ENCODE results near the gene CEP72. TPM values are rescaled to one million over a fixed set of nuclear protein-coding genes. Genes with fewer than 3 reads are reported as not detected.

CEP72 gene
- total RNA-seq, 1 donor from 2014 or later: 7.0 TPM

DNA sequence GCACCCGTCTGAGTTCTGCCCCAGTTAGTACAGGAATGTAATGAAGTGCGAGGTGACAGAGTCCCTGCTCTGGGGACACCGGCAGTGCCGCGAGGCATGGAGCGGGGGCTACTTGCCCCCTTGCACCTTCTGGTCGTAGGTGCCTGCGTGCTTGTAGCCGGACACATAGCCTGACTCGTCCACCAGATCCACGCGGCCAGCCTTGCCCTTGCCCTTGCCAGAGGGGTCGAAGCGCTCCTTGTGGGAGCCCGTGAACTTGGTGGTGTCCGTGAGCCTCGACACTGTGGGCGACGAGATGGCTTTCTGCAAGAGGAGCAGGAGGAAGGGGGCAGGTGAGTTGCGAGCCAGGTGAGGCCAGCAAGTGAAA is 52.8 kb downstream of the CEP72 start:
- no peak for TF ChIP-seq EZH2 (IDR thresholded peaks at IDR 0.05; ENCODE audit: insufficient read depth, low read length)
- TF ChIP-seq, protein P1, sequence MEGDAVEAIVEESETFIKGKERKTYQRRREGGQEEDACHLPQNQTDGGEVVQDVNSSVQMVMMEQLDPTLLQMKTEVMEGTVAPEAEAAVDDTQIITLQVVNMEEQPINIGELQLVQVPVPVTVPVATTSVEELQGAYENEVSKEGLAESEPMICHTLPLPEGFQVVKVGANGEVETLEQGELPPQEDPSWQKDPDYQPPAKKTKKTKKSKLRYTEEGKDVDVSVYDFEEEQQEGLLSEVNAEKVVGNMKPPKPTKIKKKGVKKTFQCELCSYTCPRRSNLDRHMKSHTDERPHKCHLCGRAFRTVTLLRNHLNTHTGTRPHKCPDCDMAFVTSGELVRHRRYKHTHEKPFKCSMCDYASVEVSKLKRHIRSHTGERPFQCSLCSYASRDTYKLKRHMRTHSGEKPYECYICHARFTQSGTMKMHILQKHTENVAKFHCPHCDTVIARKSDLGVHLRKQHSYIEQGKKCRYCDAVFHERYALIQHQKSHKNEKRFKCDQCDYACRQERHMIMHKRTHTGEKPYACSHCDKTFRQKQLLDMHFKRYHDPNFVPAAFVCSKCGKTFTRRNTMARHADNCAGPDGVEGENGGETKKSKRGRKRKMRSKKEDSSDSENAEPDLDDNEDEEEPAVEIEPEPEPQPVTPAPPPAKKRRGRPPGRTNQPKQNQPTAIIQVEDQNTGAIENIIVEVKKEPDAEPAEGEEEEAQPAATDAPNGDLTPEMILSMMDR (IDR thresholded peaks at IDR 0.05; ENCODE audit: insufficient read depth, low read depth, low read length): no peak
- Histone ChIP-seq H3K9me3 (ENCODE audit: insufficient read depth, low read depth, low read length) (peaks cover 2% of the 10 kb centered on the region), H3K36me3 (ENCODE audit: insufficient read depth, low read length) (no peaks in the 10 kb centered on the region), H3K4me3 (ENCODE audit: insufficient read depth, low read depth, low read length) (no peak overlapping the region), H3K9ac (ENCODE audit: low read length) (no peak overlapping the region), H3K79me2 (ENCODE audit: insufficient read depth, low read length) (no peaks in the 10 kb centered on the region), H4K20me1 (ENCODE audit: insufficient read depth, low read length) (no peaks in the 10 kb centered on the region), H3K27ac (ENCODE audit: low read depth, low read length) (no peak overlapping the region), H3K27me3 (ENCODE audit: insufficient read depth, low read length) (no peaks in the 10 kb centered on the region), H2AFZ (ENCODE audit: low read depth, low read length) (no peak overlapping the region), H3K4me1 (ENCODE audit: insufficient read depth, low read length) (peaks cover 4% of the 10 kb centered on the region), H3K4me2 (ENCODE audit: low read length) (no peak overlapping the region)
- Mint-ChIP-seq H3K4me1 (ENCODE audit: low read depth, unreplicated experiment) (no peaks in the 10 kb centered on the region), H3K27ac (ENCODE audit: unreplicated experiment) (no peak overlapping the region), H3K9me3 (ENCODE audit: unreplicated experiment) (no peaks in the 10 kb centered on the region), H3K4me3 (ENCODE audit: unreplicated experiment) (no peak overlapping the region), H3K27me3 (ENCODE audit: low read depth, unreplicated experiment) (no peaks in the 10 kb centered on the region), H3K36me3 (ENCODE audit: low read depth, unreplicated experiment) (peaks cover 9% of the 10 kb centered on the region)
- DNase-seq (ENCODE audit: low read depth) (no peak), FAIRE-seq (no peak)

DNA sequence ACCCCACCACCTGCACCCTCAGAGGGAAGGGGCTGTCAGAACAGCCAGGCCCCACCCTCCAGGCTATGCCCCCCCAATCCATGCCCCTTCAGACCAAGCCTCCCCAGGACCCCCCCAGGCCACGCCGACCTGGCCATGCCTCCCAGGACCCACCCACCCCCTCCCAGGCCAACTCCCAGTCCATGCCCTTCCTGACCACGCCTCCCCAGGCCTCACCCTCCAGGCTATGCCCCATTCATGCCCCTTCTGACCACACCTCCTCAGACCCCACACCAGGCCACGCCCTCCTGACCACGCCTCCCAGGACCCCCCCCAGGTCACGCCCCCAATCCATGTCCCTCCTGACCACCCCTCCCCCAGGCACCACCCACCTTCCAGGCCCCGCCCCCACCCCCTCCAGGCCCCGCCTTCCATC is 53.4 kb downstream of the CEP72 start:
- no peaks in the 10 kb centered on the region for H3K27me3 ChIP-seq (ENCODE audit: insufficient read depth, low read length)
- peaks cover 4% of the 10 kb centered on the region for H3K36me3 Mint-ChIP-seq (ENCODE audit: low read depth, unreplicated experiment)
- no peak overlapping the region for H3K27ac Mint-ChIP-seq (ENCODE audit: unreplicated experiment)
- no peak for FAIRE-seq
- no peak overlapping the region for H3K4me3 Mint-ChIP-seq (ENCODE audit: unreplicated experiment)
- no peak overlapping the region for H2AFZ ChIP-seq (ENCODE audit: low read depth, low read length)
- no peaks in the 10 kb centered on the region for H3K4me1 Mint-ChIP-seq (ENCODE audit: low read depth, unreplicated experiment)
- H3K4me1 ChIP-seq (ENCODE audit: insufficient read depth, low read length): peaks cover 4% of the 10 kb centered on the region
- no peak overlapping the region for H3K27ac ChIP-seq (ENCODE audit: low read depth, low read length)
- no peaks in the 10 kb centered on the region for H3K9me3 Mint-ChIP-seq (ENCODE audit: unreplicated experiment)
- no peak overlapping the region for H3K4me3 ChIP-seq (ENCODE audit: insufficient read depth, low read depth, low read length)
- no peaks in the 10 kb centered on the region for H4K20me1 ChIP-seq (ENCODE audit: insufficient read depth, low read length)
- no peak overlapping the region for H3K4me2 ChIP-seq (ENCODE audit: low read length)
- no peak for DNase-seq (ENCODE audit: low read depth)
- TF ChIP-seq EZH2 (IDR thresholded peaks at IDR 0.05; ENCODE audit: insufficient read depth, low read length): no peak
- TF ChIP-seq, protein P1 (IDR thresholded peaks at IDR 0.05; ENCODE audit: insufficient read depth, low read depth, low read length): no peak
- H3K9me3 ChIP-seq (ENCODE audit: insufficient read depth, low read depth, low read length): peaks cover 2% of the 10 kb centered on the region
- H3K9ac ChIP-seq (ENCODE audit: low read length): no peak overlapping the region
- no peaks in the 10 kb centered on the region for H3K79me2 ChIP-seq (ENCODE audit: insufficient read depth, low read length)
- H3K27me3 Mint-ChIP-seq (ENCODE audit: low read depth, unreplicated experiment): no peaks in the 10 kb centered on the region
- H3K36me3 ChIP-seq (ENCODE audit: insufficient read depth, low read length): no peaks in the 10 kb centered on the region

DNA sequence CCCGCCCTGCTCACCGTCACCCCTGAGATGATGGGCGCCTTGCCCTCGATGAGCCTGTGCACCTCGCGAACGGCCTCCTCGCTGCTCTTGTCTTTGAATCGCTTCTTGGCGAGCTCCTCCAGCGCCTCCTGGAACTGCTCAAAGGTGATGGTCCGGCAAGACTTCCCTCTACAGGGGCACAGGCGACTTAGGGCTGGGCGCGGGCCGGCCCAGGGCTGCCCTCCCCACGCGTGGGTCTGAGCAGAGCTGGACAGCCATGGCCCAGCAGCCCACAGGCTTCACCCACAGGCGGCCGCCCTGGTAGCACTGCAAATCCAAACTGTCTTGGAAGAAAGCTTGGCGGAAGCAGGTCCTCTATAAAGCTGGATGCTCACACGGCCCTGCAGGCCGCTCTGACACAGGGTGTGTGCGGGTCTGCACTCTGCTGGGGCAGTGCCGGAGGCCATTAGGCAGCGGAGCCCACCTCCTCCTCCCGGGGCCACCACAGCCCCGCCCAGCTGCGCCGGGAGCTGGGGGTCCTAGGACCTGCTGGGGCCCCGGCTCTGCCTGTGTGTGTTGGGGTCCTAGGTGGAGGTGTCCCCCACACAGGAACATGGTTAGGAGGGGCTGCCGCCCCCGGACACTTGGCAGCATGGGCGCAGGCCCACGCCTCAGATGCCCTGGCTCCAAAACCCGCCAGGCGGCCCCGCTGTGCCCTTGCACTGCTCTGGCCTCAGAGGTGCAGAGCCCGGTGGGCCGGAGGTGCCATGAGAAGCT is 54.0 kb downstream of the CEP72 start:
- H3K9me3 Mint-ChIP-seq (ENCODE audit: unreplicated experiment): no peaks in the 10 kb centered on the region
- no peaks in the 10 kb centered on the region for H3K79me2 ChIP-seq (ENCODE audit: insufficient read depth, low read length)
- H3K27me3 Mint-ChIP-seq (ENCODE audit: low read depth, unreplicated experiment): no peaks in the 10 kb centered on the region
- TF ChIP-seq, protein P1 (IDR thresholded peaks at IDR 0.05; ENCODE audit: insufficient read depth, low read depth, low read length): no peak
- TF ChIP-seq EZH2 (IDR thresholded peaks at IDR 0.05; ENCODE audit: insufficient read depth, low read length): no peak
- H3K27me3 ChIP-seq (ENCODE audit: insufficient read depth, low read length): no peaks in the 10 kb centered on the region
- no peak for DNase-seq (ENCODE audit: low read depth)
- no peak overlapping the region for H3K27ac ChIP-seq (ENCODE audit: low read depth, low read length)
- no peaks in the 10 kb centered on the region for H4K20me1 ChIP-seq (ENCODE audit: insufficient read depth, low read length)
- H3K9ac ChIP-seq (ENCODE audit: low read length): no peak overlapping the region
- peaks cover 4% of the 10 kb centered on the region for H3K4me1 ChIP-seq (ENCODE audit: insufficient read depth, low read length)
- peaks cover 4% of the 10 kb centered on the region for H3K36me3 Mint-ChIP-seq (ENCODE audit: low read depth, unreplicated experiment)
- no peaks in the 10 kb centered on the region for H3K4me1 Mint-ChIP-seq (ENCODE audit: low read depth, unreplicated experiment)
- no peak overlapping the region for H3K4me2 ChIP-seq (ENCODE audit: low read length)
- no peak for FAIRE-seq
- H3K27ac Mint-ChIP-seq (ENCODE audit: unreplicated experiment): no peak overlapping the region
- no peak overlapping the region for H2AFZ ChIP-seq (ENCODE audit: low read depth, low read length)
- no peak overlapping the region for H3K4me3 Mint-ChIP-seq (ENCODE audit: unreplicated experiment)
- H3K36me3 ChIP-seq (ENCODE audit: insufficient read depth, low read length): no peaks in the 10 kb centered on the region
- H3K4me3 ChIP-seq (ENCODE audit: insufficient read depth, low read depth, low read length): no peak overlapping the region
- H3K9me3 ChIP-seq (ENCODE audit: insufficient read depth, low read depth, low read length): peaks cover 2% of the 10 kb centered on the region

Data from astrocyte (in vitro differentiated cells and primary cell).